Progenitor cell of endocrine pancreas (in vitro differentiated cells): Measurements from ENCODE around the gene ADAT3. TPM values are rescaled to one million over a fixed set of nuclear protein-coding genes. Genes with fewer than 3 reads are reported as not detected.

Source experiments
- DNase-seq: peaks from one replicate; pipeline ENCODE4 v3.0.0; 2021; ENCODE audit warnings: low spot score; ENCODE audit not compliant: unreplicated experiment
- H3K27ac Mint-ChIP-seq: 2 replicates; pipeline ENCODE4 v1.8.0; 2021; ENCODE audit warnings: mild to moderate bottlenecking, moderate library complexity, mixed read lengths
- H3K27me3 Mint-ChIP-seq: 2 replicates; pipeline ENCODE4 v1.8.0; 2021; ENCODE audit warnings: mixed read lengths
- H3K36me3 Mint-ChIP-seq: 2 replicates; pipeline ENCODE4 v1.8.0; 2022; ENCODE audit warnings: mixed read lengths; ENCODE audit not compliant: insufficient read depth
- H3K4me1 Mint-ChIP-seq: 2 replicates; pipeline ENCODE4 v1.8.0; 2021; ENCODE audit warnings: low read depth, mixed read lengths
- H3K4me3 Mint-ChIP-seq: 2 replicates; pipeline ENCODE4 v1.8.0; 2021; ENCODE audit warnings: low read depth, mild to moderate bottlenecking, moderate library complexity, mixed read lengths
- H3K9me3 Mint-ChIP-seq: 2 replicates; pipeline ENCODE4 v1.8.0; 2021; ENCODE audit warnings: low read depth, mixed read lengths
- total RNA-seq: library from RNA; stranded (reverse); gene quantifications from 2 replicates; pipeline ENCODE4 v1.2.1, GENCODE V29; 2021
- TF ChIP-seq, protein P1 (sequence below): fragments of 200-600 bp; sonication (generic); IDR thresholded peaks from one replicate; pipeline ENCODE4 v1.5.0; 2021; ENCODE audit warnings: antibody characterized with exemption, mild to moderate bottlenecking; ENCODE audit not compliant: unreplicated experiment

Gene ADAT3
- total RNA-seq, 1 donor from 2014 or later, result 14.1 TPM

DNA sequence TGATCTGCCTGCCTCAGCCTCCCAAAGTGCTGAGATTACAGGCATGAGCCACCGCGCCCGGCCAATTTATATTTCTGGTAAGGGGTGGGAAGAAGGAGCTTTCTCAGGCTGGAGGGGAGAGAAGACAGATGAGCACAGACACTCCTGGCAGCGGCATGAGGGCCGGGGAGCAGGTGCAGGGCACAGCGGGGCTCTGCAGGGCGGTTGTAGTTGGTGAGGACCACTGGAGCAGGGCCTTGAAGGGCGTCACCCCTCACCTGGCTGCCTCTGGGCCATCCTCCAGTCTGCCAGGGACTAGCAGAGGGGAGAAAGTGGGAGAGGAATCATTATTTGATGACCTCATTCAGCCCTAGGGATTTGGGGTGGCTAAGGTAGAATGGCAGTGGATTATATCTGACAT is 27.2 kb downstream of the ADAT3 start:
- Mint-ChIP-seq H3K4me3 (no peak overlapping the region), H3K9me3 (peaks cover 11% of the 10 kb centered on the region), H3K36me3 (peaks cover 5% of the 10 kb centered on the region), H3K27ac (no peak overlapping the region), H3K27me3 (peaks cover 10% of the 10 kb centered on the region), H3K4me1 (peaks cover 2% of the 10 kb centered on the region)
- TF ChIP-seq, protein P1, sequence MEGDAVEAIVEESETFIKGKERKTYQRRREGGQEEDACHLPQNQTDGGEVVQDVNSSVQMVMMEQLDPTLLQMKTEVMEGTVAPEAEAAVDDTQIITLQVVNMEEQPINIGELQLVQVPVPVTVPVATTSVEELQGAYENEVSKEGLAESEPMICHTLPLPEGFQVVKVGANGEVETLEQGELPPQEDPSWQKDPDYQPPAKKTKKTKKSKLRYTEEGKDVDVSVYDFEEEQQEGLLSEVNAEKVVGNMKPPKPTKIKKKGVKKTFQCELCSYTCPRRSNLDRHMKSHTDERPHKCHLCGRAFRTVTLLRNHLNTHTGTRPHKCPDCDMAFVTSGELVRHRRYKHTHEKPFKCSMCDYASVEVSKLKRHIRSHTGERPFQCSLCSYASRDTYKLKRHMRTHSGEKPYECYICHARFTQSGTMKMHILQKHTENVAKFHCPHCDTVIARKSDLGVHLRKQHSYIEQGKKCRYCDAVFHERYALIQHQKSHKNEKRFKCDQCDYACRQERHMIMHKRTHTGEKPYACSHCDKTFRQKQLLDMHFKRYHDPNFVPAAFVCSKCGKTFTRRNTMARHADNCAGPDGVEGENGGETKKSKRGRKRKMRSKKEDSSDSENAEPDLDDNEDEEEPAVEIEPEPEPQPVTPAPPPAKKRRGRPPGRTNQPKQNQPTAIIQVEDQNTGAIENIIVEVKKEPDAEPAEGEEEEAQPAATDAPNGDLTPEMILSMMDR, result no peak
- DNase-seq, result no peak

DNA sequence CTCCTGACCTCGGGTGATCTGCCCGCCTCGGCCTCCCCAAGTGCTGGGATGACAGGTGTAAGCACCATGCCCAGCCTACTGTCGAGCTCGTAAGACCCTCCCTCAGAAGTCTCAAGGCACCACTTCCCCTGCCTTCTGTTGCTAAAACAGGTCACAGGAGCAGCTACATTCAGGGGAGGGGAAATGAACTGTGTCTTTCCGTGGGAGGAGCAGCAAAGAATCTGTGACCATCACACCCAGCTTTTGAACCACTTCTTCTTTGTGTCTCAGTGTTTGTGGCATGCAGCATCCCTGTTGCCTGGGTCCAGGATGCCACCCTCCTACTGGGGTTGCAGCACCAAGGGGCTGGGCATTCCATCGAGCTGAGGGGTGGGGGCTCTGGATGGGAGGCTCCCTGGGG is 28.0 kb downstream of the ADAT3 start:
- H3K36me3 Mint-ChIP-seq, result peaks cover 2% of the 10 kb centered on the region
- peaks cover 3% of the 10 kb centered on the region for H3K27me3 Mint-ChIP-seq
- no peak overlapping the region for H3K4me3 Mint-ChIP-seq
- H3K4me1 Mint-ChIP-seq, result peaks cover 2% of the 10 kb centered on the region
- no peak for DNase-seq
- TF ChIP-seq, protein P1, result no peak
- no peak overlapping the region for H3K27ac Mint-ChIP-seq
- H3K9me3 Mint-ChIP-seq, result peaks cover 7% of the 10 kb centered on the region

DNA sequence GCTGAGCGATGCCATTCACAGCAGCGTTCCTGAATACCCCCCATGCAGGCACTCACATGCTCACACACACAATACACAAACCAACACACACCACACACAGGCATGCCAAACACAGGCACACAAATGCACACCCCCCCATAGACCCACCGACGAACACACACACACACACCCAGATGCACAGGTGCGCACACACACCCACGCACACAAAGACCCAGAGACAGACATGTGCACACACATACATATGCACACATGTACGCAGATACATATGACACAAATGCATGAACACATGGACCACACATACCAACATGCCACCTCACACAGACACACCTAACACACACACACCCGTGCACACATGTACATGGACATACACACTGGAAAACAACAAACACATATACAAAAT is 28.7 kb downstream of the ADAT3 start:
- peaks cover 7% of the 10 kb centered on the region for H3K9me3 Mint-ChIP-seq
- H3K4me3 Mint-ChIP-seq, result no peak overlapping the region
- DNase-seq, result no peak
- H3K36me3 Mint-ChIP-seq, result peaks cover 2% of the 10 kb centered on the region
- TF ChIP-seq, protein P1, result no peak
- H3K27ac Mint-ChIP-seq, result no peak overlapping the region
- peaks cover 2% of the 10 kb centered on the region for H3K4me1 Mint-ChIP-seq
- peaks cover 3% of the 10 kb centered on the region for H3K27me3 Mint-ChIP-seq

DNA sequence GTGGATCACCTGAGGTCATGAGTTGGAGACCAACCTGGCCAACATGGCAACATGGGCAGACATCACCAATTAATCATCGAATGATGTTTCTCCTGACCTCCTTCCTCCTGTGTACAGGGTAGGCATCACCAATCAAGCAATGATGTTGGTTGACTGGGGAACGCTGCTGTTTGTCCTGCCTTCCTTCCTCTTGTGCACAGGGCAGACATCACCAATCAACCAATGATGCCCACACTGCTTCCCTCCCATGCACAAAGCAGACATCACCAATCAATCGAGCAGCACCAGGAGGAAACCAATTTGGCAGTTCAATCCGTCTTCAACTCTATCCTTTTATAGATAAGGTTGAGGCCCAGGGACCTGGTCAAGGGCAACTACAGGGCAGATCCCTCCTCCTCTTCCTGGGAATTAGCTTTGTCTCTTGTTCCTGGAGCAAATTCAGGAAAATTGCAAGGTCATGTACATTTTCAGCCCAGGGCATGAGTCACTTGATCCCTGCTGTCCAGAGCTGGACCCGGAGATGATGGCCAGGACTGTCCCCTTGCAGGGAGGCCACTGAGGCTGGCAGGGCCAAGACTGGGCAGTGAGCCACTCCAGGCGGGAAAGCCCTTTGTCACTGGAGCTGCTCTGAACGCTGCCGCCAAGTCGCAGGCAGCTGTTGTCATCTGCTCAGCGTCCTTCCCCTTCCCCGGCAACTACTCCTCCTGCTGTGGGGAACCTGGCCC is 30.4 kb downstream of the ADAT3 start:
- Mint-ChIP-seq H3K4me1 (peaks cover 7% of the 10 kb centered on the region), H3K27me3 (peaks cover 3% of the 10 kb centered on the region), H3K27ac (no peak overlapping the region), H3K9me3 (peaks cover 7% of the 10 kb centered on the region), H3K4me3 (no peak overlapping the region), H3K36me3 (peaks cover 2% of the 10 kb centered on the region)
- TF ChIP-seq, protein P1, result no peak
- DNase-seq, result no peak

DNA sequence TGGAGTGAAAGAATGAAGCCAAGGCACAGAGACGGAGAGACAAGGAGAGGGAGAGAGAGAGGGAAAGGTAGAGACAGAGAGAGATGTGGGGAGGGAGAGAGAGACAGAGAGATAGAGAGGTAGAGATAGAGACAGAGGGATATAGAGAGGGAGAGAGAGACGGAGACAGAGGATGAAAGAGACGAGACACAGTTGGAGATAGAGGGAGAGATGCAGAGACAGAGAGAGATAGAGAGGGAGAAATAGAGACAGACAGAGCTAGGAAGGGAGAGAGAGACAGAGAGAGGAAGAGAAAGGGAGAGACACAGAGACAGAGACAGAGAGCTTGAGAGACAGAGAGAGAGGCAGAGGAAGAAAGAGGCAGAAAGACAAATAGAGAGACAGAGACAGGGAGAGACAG is 31.2 kb downstream of the ADAT3 start:
- no peak for DNase-seq
- Mint-ChIP-seq H3K9me3 (peaks cover 7% of the 10 kb centered on the region), H3K27me3 (peaks cover 3% of the 10 kb centered on the region), H3K27ac (no peak overlapping the region), H3K4me1 (peaks cover 7% of the 10 kb centered on the region), H3K4me3 (no peak overlapping the region), H3K36me3 (peaks cover 2% of the 10 kb centered on the region)
- TF ChIP-seq, protein P1, result no peak
